Activated CD8-positive, alpha-beta memory T cell treated with anti-CD3 and anti-CD28 coated beads, Interleukin-2, amount 50 U/mL, for 1 hour (primary cell): ENCODE measurements around the gene ACTL6A.
A peak's percentile ranks its signal among the peaks of the same experiment; 100 is the strongest.
"Not testable (repeated sequence)": the region's sequence is repeated elsewhere in the genome, so short reads cannot be mapped to it uniquely, and the experiment has no call there.

Source experiments
- DNase-seq: peaks from one replicate; pipeline ENCODE4 v3.0.0-alpha.2; 2020; ENCODE audit errors: extremely low read depth

ACTL6A gene

DNA sequence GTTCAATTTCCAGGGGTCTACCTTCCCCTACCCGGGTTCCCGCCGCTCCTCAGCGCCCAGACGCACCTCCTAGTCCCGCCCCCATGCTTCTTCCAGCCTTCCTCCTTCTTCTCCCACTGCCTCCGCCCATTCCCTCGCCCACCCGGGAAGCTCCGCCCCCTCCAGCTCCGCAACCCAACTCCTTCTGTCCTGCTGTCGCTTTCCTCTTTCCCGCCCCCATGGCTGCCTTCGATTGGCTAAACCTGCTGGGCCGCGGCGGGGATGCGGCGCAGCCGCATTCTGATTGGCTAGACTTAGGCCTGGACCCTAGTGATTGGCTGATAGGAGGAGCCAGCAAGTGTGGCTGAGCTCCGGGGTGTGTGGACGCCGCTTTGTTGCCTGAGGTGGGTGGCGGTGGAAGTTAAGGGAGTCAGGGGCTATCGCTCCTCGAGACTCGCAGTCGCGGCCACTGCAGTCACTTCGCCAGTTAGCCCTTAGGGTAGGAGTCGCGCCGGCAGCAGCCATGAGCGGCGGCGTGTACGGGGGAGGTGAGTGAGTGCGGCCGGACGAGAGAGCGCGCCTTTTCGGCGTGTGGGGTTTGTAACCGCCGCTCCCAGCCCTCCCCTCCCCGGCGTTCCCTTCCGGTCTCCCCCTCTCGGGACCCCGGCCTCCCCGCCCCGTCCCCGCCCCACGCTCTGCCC is at the start of gene ACTL6A:
TSS of gene ACTL6A (plus strand) at position 336 of the 680 bp plus-strand sequence. CDS start at position 503, 167 bp downstream.
- DNase-seq: peak; percentile 95

GRCh38 chr3:179513862-179514261 is 48.9 kb upstream of the ACTL6A start:
- no peak for DNase-seq

DNA sequence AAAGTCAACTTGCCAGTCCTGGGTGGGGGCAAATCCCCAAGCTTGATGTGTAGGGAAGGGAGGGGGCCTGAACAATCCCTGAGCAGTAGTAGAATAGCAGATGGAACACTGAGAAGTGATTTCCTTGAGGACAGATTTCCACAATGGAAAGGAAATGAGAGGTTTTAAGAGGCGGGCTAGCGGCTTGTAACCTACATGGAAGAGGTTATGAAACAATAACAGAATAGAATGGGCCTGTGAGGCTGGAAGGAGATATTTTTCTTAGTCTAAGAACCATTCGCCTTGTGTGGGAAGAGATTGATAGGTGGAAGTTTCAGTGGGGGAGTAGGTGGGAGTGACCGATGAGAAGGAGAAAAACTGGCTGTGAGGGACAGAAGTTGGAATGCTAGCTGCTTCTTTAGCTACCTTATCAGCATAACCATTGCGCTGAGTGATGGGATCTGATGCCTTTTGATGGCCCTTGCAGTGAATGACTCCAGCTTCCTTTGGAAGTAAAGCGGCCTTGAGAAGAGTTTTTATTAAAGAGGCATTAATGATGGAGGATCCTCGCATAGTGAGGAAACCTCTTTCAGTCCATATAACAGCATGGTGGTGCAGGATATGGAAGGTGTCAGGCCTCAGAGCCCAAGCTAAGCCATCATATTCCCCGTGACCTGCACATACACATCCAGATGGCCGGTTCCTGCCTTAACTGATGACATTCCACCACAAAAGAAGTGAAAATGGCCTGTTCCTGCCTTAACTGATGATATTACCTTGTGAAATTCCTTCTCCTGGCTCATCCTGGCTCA is 46.1 kb upstream of the ACTL6A start:
- not testable (repeated sequence) for DNase-seq

GRCh38 chr3:179526482-179526881 is 36.2 kb upstream of the ACTL6A start:
- DNase-seq: no peak

- DNase-seq: no peak
Measured at GRCh38 chr3:179526989-179527391, 35.7 kb upstream of the ACTL6A start.

DNA sequence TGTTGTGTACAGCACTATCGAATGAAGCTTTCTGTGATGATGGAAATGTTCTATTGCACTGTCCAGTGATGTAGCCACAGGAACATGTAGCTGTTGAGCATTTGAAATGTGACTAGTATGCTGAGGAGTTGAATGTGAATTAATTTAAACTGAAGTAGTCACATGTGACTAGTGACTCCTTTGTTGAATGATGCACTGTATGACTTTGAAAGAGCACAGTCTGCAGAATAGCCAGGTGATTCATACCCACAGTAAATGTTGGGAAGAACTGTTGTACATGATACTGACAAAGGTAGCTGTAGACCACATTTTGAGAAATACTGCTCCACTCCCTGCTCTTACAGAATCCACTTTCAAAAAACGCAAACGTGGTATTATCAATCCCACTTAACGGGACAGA is 34.0 kb upstream of the ACTL6A start:
- DNase-seq: no peak

GRCh38 chr3:179531576-179531975 is 31.1 kb upstream of the ACTL6A start:
- DNase-seq: no peak

DNA sequence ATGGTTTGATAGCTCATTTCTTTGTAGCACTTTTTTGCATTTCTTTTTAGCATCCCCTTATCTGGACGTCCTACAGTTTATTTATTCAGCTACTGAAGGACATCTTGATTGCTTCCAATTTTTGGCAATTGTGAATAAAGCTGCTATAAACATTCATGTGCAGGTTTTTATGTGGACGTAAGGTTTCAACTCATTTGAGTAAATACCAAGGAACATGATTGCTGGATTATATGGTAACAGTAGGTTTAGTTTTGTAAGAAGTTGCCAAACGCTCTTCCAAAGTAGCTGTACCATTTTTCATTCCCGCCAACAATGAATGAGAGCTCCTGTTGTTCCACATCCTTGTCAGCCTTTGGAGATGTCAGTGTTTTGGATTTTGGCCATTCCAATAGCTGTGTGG is 29.5 kb upstream of the ACTL6A start:
- no peak for DNase-seq

- DNase-seq: no peak
Measured at GRCh38 chr3:179536256-179536655, 26.5 kb upstream of the ACTL6A start.

GRCh38 chr3:179541094-179541493 is 21.6 kb upstream of the ACTL6A start:
- DNase-seq: no peak

DNA sequence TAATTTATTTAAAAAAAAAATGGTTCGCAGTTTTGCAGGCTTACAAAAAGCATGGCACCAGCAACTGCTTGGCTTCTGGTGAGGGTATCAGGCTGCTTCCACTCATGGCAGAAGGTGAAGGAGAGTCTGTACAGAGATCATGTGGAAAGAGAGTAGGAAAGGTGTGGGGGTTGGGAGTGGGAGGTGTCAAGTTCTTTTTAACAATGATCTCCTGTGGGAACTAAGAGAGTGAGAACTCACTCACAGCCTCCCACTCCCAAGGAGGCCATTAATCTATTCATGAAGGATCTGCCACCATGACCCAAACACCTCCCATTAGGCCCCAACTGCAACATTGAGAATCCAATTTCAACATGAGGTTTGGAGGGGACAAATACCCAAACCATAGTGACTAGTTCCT is 21.1 kb upstream of the ACTL6A start:
- no peak for DNase-seq

DNA sequence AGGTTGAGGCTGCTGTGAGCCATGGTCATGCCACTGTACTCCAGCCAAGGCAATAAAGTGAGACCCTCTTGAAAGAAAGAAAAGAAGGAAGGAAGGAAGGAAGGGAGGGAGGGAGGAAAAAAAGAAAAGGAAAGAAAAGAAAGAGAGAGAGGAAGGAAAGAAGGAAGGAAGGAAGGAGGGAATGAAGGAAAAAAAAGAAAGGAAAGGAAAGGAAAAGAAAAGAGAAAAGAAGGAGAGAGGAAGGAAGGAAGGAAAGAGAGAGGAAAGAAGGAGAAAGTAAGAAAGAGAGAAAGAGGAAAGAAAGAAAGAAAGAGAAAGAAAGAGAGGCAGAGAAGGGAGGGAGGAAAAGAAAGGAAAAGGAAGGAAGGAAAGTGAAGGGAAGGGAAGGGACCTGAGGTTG is 20.4 kb upstream of the ACTL6A start:
- no peak for DNase-seq

- DNase-seq: no peak
Measured at GRCh38 chr3:179544981-179545645, 17.6 kb upstream of the ACTL6A start.

DNA sequence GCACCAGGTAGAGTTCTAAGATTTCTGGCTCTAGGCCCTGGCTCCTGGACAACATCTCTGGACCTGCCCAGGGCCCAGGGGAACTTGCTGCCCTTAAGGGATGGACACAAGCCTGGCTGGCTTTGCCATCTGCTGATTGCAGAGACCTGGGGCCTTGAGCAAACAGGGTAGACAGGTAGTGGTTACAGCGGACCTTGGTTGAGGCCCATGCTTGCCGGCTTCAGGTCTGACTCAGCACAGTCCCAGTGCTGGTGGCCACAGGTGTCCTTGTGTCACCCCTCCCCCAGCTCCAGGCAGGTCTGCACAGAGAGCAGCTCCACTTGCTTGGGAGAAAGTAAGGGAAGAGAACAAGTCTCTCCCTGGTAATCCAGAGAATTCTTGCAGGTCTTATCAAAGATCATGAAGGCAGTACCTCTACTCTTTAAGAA is 15.9 kb upstream of the ACTL6A start:
- DNase-seq: no peak

- DNase-seq: no peak
Measured at GRCh38 chr3:179551349-179552105, 11.2 kb upstream of the ACTL6A start.

GRCh38 chr3:179558742-179559364 is 3.9 kb upstream of the ACTL6A start:
- DNase-seq: no peak

GRCh38 chr3:179560791-179561190 is 1.9 kb upstream of the ACTL6A start:
- DNase-seq: no peak

GRCh38 chr3:179563271-179563783 is 601 bp downstream of the ACTL6A start:
- DNase-seq: peak; percentile 21

- no peak for DNase-seq
Measured at GRCh38 chr3:179565496-179565895, 2.8 kb downstream of the ACTL6A start.

- no peak for DNase-seq
Measured at GRCh38 chr3:179580992-179581391, 18.3 kb downstream of the ACTL6A start.

DNA sequence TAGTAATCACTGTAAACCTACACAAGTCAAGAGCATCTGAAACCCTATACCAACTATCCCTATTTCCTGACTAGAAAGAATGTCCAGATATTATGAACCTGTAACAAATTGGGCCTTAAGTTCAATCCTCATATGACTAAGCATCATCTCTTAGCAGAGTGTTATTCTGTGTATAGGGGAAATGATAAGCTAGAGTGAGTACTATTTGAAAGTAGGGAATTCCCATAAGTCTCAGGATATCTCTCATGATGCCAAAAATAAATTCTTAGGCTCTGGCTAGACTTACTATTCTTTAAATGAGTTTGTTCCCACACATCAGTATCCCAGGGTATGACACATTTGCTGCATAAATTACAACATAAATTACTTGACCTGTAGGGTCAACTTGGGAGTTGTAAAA is 26.4 kb downstream of the ACTL6A start:
- DNase-seq: no peak
